GM18505 (cell line): ENCODE results near the gene TEAD1.

Source experiments
- ATAC-seq: cut with Tn5 transposase; IDR thresholded peaks from one replicate; pipeline ENCODE4 v1.9.1; 2021; ENCODE audit not compliant: unreplicated experiment
- POLR2A ChIP-seq: IDR thresholded peaks from 4 replicates; pipeline ENCODE4 v1.6.1; 2011; ENCODE audit warnings: borderline replicate concordance; ENCODE audit not compliant: insufficient read depth, insufficient read length; ENCODE audit errors: extremely low read depth

TEAD1 gene

DNA sequence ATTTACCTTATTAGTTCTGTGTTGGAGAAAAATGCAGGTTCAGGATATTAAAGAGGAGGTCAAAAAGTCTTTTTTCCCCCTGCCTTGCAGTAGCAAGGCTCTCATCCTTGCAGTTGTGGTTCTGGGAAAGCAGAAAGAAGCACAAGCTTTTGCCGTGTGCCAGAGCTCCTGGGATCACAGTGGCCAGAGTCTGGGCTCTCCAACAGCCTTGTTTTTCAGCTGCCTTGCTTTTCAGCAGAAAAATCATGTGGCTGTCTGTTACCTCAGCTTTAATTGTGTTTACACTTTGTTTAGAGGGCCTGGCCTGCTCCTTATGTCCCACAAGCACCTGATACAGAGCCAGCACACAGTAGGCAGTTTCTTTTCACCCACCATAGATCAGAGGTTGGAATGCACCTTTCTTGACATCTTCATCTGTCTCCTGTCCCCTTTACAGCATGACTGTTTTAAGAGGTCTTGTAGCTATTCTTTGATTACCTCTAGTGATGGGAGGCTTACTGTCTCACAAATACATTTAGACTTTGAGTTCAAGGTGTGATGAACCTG is 67.5 kb downstream of the TEAD1 start:
- TF ChIP-seq POLR2A: no peak
- ATAC-seq: no peak

DNA sequence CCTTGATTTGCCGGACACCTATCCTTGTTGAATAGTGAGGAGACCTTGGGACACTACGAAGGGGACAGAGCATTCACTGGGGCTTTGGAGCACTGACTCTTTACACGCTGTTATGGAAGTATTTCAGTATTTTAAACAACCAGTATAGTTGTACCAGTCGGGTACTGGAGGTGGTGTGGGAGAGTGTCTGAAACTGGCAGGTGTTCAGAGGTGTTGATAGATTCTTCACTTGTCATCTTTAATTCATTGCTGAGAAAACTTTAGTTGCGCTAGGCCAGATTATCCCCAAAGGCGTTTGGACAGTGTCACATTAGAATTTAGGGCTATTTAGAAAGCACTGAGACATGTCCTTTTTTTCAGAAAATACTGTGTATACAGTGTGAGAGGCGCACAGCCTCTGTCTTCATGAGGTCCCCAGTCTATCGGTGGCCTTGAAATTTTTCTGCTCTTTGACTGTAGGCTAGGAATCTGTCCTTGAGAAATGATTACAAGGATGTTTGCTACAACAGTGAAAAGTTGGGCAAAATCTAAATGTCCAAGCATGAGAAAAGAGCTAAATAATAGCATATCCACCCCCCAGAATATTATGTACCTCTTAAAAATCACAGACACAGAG is 69.7 kb downstream of the TEAD1 start:
- ATAC-seq: no peak
- TF ChIP-seq POLR2A: no peak

GRCh38 chr11:12744826-12745502 is 70.7 kb downstream of the TEAD1 start:
- ATAC-seq: no peak
- TF ChIP-seq POLR2A: no peak

GRCh38 chr11:12745787-12746186 is 71.6 kb downstream of the TEAD1 start:
- TF ChIP-seq POLR2A: no peak
- no peak for ATAC-seq

- no peak for TF ChIP-seq POLR2A
- no peak for ATAC-seq
These were observed 72.4 kb downstream of the TEAD1 start for GRCh38 chr11:12746593-12747097.

GRCh38 chr11:12748561-12748960 is 74.3 kb downstream of the TEAD1 start:
- no peak for TF ChIP-seq POLR2A
- no peak for ATAC-seq

- no peak for TF ChIP-seq POLR2A
- ATAC-seq: no peak
These were observed 75.2 kb downstream of the TEAD1 start for GRCh38 chr11:12749442-12749841.

DNA sequence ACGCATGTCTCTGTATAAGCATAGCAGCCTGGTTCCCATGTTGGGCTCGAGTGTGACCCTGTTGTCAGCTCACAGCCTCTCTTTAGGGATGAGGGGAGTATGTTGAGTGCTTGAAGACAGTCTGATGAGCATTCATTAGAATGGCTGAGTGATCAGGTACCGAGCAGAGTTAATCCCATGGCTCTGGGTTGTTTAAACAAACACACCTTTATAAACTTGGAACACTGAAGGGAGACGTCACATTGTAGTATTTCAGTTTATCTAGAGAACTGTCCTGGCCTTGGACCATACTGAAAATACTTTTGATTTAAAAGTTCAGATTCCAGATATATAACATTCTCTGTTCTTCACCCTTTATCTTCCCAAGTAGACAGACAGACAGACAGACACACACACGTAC is 76.0 kb downstream of the TEAD1 start:
- no peak for ATAC-seq
- TF ChIP-seq POLR2A: no peak

GRCh38 chr11:12752868-12753524 is 78.8 kb downstream of the TEAD1 start:
- TF ChIP-seq POLR2A: no peak
- ATAC-seq: no peak

DNA sequence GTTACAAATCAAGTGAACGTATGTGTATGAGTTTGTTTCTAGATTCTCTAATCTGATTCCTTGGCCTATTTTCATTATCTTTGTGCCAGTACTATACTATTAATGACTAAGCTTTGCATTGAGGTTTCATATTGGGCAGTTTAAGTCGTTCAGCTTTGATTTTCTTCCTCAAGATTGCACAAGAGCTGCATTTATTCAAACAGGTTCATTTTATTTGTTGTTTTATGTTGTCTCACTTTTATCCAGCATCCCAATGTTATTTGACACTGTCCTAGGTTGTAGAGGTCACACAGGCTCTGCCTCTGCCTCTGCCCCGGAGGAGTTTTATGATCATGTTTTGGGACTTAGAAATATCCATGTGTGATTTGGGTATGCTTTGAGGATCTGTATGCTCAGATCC is 79.8 kb downstream of the TEAD1 start:
- ATAC-seq: no peak
- no peak for TF ChIP-seq POLR2A

DNA sequence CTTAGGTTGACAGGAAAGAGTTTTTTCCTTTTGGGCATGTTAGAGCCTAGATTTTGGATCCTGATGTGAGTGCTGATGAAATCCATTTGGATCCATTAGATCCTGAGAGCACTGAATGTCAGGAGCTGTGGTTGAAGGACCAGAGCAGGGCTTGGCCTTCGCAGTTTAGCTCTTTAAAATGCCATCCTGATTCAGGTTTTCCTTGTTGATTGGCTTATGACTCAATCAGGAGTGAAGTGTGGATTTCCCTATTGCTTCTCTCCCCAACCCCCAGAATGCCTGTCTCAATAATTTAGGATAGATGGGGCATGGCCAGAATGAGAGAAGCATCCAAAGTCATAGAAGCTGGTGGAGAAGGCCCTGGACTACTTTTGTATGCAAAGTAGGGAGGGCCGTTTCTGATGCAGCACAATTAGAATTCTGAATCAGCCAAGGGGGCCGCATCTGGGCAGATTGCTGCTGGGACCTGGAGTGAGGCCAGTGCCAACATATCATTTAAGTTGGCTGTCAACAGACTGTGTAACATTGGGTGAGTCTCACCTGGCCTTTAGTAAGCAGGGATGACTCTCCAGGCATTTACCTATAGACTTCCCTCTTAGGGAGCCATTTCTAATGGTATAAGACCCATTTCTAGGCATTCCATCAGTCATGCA is 80.5 kb downstream of the TEAD1 start:
- no peak for TF ChIP-seq POLR2A
- ATAC-seq: no peak

DNA sequence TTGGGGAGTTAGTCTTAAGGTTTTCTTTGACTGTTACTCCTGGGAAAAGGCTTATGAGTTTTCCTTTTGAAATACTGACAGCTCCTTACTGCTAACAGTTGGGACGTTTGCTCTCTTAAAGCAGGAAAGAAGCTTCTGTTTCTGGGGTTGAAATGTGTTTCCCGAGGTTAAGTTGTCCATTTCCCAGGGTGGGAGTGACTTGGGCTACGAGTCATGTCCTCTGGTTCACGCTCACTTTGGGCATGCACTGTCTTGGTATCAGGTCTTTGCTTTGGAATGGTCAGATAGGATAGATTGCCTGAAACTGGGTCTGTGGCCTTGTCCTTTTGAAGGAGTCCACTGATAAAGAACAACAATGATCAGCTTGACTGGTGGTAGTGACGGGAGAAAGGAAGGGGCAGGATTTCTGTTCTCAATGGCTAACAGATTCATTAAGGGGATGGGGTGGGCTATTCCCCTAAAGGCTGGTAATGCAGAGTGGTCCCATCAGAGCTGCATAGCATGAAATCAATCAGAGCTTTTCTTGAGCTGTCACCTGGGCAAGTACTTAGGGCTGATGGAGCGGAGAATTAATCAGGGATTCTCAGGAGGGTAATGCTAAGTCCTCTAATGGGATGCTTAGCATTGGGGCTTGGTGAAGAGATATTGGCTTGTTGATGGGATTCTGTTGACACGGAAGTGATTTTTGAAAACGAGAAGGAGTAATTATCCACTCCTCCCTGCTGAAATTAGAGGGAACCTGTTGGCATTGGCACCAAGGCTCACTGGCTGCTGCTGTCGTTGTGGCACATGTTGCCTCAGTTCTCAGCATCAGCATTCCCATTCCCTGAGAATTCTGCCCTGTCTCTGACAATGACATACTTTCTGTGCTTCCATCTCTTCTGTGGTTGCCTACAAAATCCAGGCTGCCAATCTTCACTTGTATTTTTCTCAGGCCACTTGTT is 81.6 kb downstream of the TEAD1 start:
- TF ChIP-seq POLR2A: no peak
- no peak for ATAC-seq

GRCh38 chr11:12756454-12756806 is 82.2 kb downstream of the TEAD1 start:
- no peak for TF ChIP-seq POLR2A
- ATAC-seq: no peak

DNA sequence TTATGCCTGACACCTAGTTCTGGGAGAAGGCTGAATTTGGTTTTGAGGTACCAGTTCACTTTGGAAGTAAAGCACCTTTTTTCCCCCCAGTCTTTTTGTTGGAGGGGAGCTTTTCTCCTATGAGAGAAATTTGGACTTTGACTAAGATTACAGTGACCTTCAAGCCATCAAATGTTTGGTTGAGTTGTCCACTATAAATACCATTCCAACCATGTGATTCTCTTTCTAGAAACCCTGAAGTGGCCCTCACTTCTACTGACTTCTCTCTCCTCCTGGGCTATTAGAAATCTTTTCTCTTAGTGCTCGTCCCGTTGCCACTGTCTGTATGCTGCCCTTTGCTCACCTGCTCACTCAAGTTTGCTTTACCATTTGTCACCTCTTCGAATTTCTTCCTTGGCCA is 82.6 kb downstream of the TEAD1 start:
- no peak for ATAC-seq
- TF ChIP-seq POLR2A: no peak
